OCI-LY1 (cell line): Measurements from ENCODE around the gene AGAP1.

Source experiments
- H2AFZ ChIP-seq: fragments of 200-600 bp; sonication (generic), shearing (Covaris generic); 2 replicates; pipeline ENCODE4 v1.6.0; 2014; ENCODE audit warnings: antibody characterized with exemption, mild to moderate bottlenecking, low read length
- H3F3A ChIP-seq: fragments of 200-600 bp; sonication (generic), shearing (Covaris generic); 2 replicates; pipeline ENCODE4 v1.6.0; 2014; ENCODE audit warnings: mild to moderate bottlenecking, antibody characterized with exemption, low read length, moderate library complexity; ENCODE audit not compliant: insufficient read depth
- H3K27ac ChIP-seq: fragments of 200-600 bp; sonication (generic); 2 replicates; pipeline ENCODE4 v1.5.1; 2014; ENCODE audit warnings: low read length, mixed run types, mild to moderate bottlenecking, low read depth; ENCODE audit not compliant: poor library complexity, severe bottlenecking
- H3K27me3 ChIP-seq: fragments of 200-600 bp; sonication (generic); 2 replicates; pipeline ENCODE4 v1.6.0; 2014; ENCODE audit warnings: antibody characterized with exemption, mild to moderate bottlenecking, low read length, moderate library complexity; ENCODE audit not compliant: insufficient read depth
- H3K36me3 ChIP-seq: fragments of 200-600 bp; sonication (generic); 2 replicates; pipeline ENCODE4 v1.6.1; 2014; ENCODE audit warnings: mild to moderate bottlenecking, antibody characterized with exemption, low read length, moderate library complexity, mixed read lengths; ENCODE audit not compliant: insufficient read depth
- H3K4me1 ChIP-seq: fragments of 200-600 bp; sonication (generic); 2 replicates; pipeline ENCODE4 v1.5.1; 2014; ENCODE audit warnings: mild to moderate bottlenecking, low read length, moderate library complexity; ENCODE audit not compliant: insufficient read depth, severe bottlenecking
- H3K4me2 ChIP-seq: fragments of 200-600 bp; sonication (generic), shearing (Covaris generic); 2 replicates; pipeline ENCODE4 v1.6.1; 2014; ENCODE audit warnings: low read length
- H3K4me3 ChIP-seq: fragments of 200-600 bp; sonication (generic); 2 replicates; pipeline ENCODE4 v1.5.1; 2014; ENCODE audit warnings: low read length, low read depth, mild to moderate bottlenecking, mixed read lengths; ENCODE audit not compliant: poor library complexity, severe bottlenecking
- H3K79me2 ChIP-seq: fragments of 200-600 bp; shearing (Covaris generic); 2 replicates; pipeline ENCODE4 v1.6.1; 2016; ENCODE audit warnings: mixed run types, low read length, mixed read lengths; ENCODE audit not compliant: insufficient read depth
- H3K9ac ChIP-seq: fragments of 200-600 bp; sonication (generic), shearing (Covaris generic); 2 replicates; pipeline ENCODE4 v1.6.1; 2014; ENCODE audit warnings: mild to moderate bottlenecking, low read length, mixed read lengths
- H3K9me2 ChIP-seq: fragments of 200-600 bp; sonication (generic), shearing (Covaris generic); 2 replicates; pipeline ENCODE4 v1.6.1; 2014; ENCODE audit warnings: low read depth, mild to moderate bottlenecking, low read length, mixed read lengths
- H3K9me3 ChIP-seq: fragments of 200-600 bp; shearing (Covaris generic); 2 replicates; pipeline ENCODE4 v1.6.1; 2014; ENCODE audit warnings: low read length, mixed read lengths
- H4K20me1 ChIP-seq: fragments of 200-600 bp; sonication (generic), shearing (Covaris generic); 2 replicates; pipeline ENCODE4 v1.6.0; 2016; ENCODE audit warnings: mild to moderate bottlenecking, low read length; ENCODE audit not compliant: insufficient read depth
- CTCF ChIP-seq: fragments of 200-600 bp; sonication (generic), shearing (Covaris generic); IDR thresholded peaks from 2 replicates; pipeline ENCODE4 v1.5.1; 2017; ENCODE audit warnings: mild to moderate bottlenecking, antibody characterized with exemption, low read length, moderate library complexity, mixed read lengths
- EZH2 ChIP-seq: fragments of 200-600 bp; sonication (generic), shearing (Covaris generic); IDR thresholded peaks from 2 replicates; pipeline ENCODE4 v1.8.0; 2017; ENCODE audit warnings: borderline replicate concordance, mixed run types, mild to moderate bottlenecking, antibody characterized with exemption, low read length, moderate library complexity, mixed read lengths

AGAP1 gene

DNA sequence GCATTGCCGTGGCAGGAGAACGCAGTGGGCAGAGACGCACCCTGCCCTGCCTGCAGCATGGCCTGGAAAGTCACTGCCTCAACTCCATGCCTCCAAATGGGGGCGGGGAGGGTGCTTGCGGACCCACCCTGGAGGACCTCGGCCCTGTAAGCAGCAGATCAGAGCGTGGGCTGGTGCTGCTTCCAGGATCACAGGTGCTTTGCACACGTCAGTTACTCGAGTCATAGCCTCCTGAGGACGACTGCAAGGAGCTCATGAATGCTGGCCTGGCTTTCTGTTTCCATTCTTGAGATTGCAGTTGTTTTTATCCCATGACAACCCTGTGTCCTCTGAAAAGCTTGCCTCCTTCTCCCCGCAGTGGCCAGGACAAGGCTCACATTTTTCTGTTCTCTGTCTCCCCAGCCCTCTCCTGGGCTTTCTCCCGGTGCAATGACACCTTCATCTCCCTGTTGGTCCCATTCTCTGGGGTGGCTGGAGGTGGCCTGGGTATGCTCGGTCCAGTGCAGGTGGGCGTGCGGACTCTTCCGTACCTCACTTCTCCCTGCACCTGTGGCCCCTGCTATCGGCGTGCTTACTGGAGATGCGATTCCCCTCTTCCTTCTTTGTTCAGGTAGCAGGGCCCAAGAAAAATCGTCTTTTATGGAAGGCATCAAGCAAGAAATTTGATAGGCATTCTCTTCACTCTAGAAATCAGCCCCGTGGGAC, 466.3 kb downstream of the AGAP1 start:
- no peaks in the 10 kb centered on the region for H3K9me3 ChIP-seq
- H3K9me2 ChIP-seq = no peaks in the 10 kb centered on the region
- H3K4me2 ChIP-seq = no peak overlapping the region
- no peak for TF ChIP-seq CTCF
- no peak for TF ChIP-seq EZH2
- no peak overlapping the region for H3K9ac ChIP-seq
- no peak overlapping the region for H3K27ac ChIP-seq
- no peak overlapping the region for H2AFZ ChIP-seq
- H4K20me1 ChIP-seq = no peaks in the 10 kb centered on the region
- no peaks in the 10 kb centered on the region for H3K36me3 ChIP-seq
- H3K79me2 ChIP-seq = no peaks in the 10 kb centered on the region
- no peaks in the 10 kb centered on the region for H3F3A ChIP-seq
- H3K4me1 ChIP-seq = no peaks in the 10 kb centered on the region
- H3K27me3 ChIP-seq = no peaks in the 10 kb centered on the region
- H3K4me3 ChIP-seq = no peak overlapping the region

DNA sequence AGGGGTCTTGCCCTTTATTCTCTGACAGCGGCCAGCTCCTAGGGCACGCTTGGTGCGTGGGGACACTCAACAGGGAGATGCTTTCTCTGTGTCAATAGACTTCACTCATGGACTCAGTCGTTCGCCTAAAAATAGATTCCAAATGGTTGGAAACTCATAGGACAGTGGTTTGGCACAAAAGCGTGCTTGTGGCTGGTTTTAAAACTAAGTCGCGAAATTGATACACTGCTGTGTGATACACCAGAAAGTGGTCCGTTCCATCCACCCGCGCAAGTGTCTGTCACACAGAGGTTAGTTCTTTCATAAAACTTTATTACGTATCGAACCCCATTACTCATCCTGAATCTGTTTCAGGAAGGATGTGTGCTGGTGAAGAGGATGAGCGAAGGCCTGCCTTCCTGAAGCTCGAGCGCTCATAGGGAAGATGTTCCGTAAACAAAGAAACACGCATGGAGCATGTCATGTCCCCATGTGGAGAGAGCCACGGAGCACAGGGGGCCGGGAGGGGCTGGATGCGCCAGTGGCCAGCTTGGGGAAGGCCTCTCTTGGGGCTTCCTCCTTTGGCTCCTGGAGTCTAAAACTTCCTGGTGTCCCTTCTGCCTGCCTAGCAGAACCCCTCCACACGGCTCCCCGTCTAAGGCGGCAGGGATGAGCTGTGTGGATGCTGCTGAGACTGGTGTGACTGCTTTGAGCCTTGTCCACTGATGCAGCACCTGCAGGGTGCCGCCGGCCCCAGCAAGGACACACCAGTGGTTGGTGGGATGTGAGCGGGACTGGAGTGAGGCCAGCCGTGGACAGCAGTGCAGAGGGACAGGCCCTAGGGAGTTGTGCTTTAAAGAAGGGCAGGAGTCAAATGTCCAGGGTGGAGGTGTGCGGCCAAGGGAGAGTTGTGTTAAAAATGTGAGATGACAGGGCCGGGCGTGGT, 467.1 kb downstream of the AGAP1 start:
- Histone ChIP-seq H3K9me2 (no peaks in the 10 kb centered on the region), H3K9ac (no peak overlapping the region), H3K27ac (no peak overlapping the region), H3F3A (no peaks in the 10 kb centered on the region), H3K4me1 (no peaks in the 10 kb centered on the region), H3K9me3 (no peaks in the 10 kb centered on the region), H3K36me3 (no peaks in the 10 kb centered on the region), H3K4me3 (no peak overlapping the region), H3K4me2 (no peak overlapping the region), H2AFZ (no peak overlapping the region), H4K20me1 (no peaks in the 10 kb centered on the region), H3K27me3 (no peaks in the 10 kb centered on the region), H3K79me2 (no peaks in the 10 kb centered on the region)
- TF ChIP-seq CTCF (no peak), EZH2 (no peak)

DNA sequence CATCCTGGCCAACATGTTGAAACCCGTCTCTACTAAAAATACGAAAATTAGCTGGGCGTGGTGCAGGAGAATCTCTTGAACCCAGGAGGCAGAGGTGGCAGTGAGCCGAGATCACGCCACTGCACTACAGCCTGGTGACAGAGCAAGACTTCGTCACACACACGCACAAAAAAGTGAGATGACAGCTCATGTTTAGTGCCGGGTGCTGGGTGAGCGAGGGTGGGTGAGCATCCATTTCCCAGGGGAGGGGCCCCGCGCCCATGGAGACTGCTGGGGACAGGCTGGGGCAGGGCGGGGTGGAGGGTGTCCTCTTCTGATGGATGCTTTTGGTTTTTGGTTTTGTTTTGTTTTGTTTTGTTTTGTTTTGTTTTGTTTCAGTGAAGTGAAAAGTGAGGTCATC, 467.9 kb downstream of the AGAP1 start:
- Histone ChIP-seq H3K79me2 (no peaks in the 10 kb centered on the region), H3K27ac (no peak overlapping the region), H4K20me1 (no peaks in the 10 kb centered on the region), H3K36me3 (no peaks in the 10 kb centered on the region), H3K9me2 (no peaks in the 10 kb centered on the region), H2AFZ (no peak overlapping the region), H3K4me3 (no peak overlapping the region), H3K9ac (no peak overlapping the region), H3K4me1 (no peaks in the 10 kb centered on the region), H3K9me3 (no peaks in the 10 kb centered on the region), H3K4me2 (no peak overlapping the region), H3F3A (no peaks in the 10 kb centered on the region), H3K27me3 (no peaks in the 10 kb centered on the region)
- no peak for TF ChIP-seq CTCF
- no peak for TF ChIP-seq EZH2
